Lower leg skin (tissue), 3 donors: Measurements from ENCODE around the gene MAMDC2.

Source experiments
- POLR2A ChIP-seq, 2 donors: fragments of 450-650 bp; IDR thresholded peaks; one replicate each; pipeline ENCODE4 v1.6.1; 2016 to 2017; ENCODE audit warnings: antibody characterized with exemption in 2 of 2, mild to moderate bottlenecking in 1 of 2, moderate library complexity in 1 of 2
- TF ChIP-seq, protein P1 (sequence below), 3 donors: fragments of 450-650 bp; IDR thresholded peaks; one replicate each; pipeline ENCODE4 v1.5.1; 2016; ENCODE audit warnings: antibody characterized with exemption in 3 of 3, mild to moderate bottlenecking in 3 of 3, moderate library complexity in 2 of 3

GRCh38 chr9:70066418-70066817 is 22.8 kb downstream of the MAMDC2 start:
- TF ChIP-seq, protein P1, sequence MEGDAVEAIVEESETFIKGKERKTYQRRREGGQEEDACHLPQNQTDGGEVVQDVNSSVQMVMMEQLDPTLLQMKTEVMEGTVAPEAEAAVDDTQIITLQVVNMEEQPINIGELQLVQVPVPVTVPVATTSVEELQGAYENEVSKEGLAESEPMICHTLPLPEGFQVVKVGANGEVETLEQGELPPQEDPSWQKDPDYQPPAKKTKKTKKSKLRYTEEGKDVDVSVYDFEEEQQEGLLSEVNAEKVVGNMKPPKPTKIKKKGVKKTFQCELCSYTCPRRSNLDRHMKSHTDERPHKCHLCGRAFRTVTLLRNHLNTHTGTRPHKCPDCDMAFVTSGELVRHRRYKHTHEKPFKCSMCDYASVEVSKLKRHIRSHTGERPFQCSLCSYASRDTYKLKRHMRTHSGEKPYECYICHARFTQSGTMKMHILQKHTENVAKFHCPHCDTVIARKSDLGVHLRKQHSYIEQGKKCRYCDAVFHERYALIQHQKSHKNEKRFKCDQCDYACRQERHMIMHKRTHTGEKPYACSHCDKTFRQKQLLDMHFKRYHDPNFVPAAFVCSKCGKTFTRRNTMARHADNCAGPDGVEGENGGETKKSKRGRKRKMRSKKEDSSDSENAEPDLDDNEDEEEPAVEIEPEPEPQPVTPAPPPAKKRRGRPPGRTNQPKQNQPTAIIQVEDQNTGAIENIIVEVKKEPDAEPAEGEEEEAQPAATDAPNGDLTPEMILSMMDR (IDR thresholded peaks at IDR 0.05), result no peak
- TF ChIP-seq POLR2A (IDR thresholded peaks at IDR 0.05), result no peak
